ENCODE results near the gene TMEM236.

DNA sequence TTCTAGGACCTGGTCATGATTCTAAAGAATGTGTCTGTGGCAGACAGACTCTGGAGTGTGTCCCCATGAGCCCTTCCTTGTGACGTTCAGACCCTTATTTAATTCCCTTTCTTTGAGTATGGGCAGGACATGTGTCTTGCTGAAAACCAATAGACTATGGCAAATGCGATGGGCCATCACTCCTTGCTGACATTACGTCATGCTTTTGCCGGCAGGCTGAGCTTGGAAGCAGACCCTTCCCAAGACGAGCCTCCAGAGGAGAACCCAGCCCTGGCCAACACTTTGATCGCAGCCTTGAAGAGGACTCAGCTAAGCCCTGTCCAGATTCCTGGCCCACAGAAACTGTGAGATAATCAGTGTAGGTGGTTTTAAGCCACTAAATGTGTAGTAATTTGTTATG lies 18.4 kb upstream of the TMEM236 start:
- TF ChIP-seq YY1 (IDR thresholded peaks at IDR 0.05; ENCODE audit: insufficient read depth, insufficient read length) = no peak
- TF ChIP-seq SUZ12 (IDR thresholded peaks at IDR 0.05; ENCODE audit: extremely low read depth, insufficient read depth, insufficient read length) = no peak
